ENCODE data around the gene TAF1D. TPM values are rescaled to one million over a fixed set of nuclear protein-coding genes. Genes with fewer than 3 reads are reported as not detected.

Gene TAF1D
- total RNA-seq, 1 donor from 2014 or later, result 142 TPM

GRCh38 chr11:93724089-93724488, 17.2 kb downstream of the TAF1D start:
- H3K4me3 ChIP-seq (ENCODE audit: low read depth, low read length), result no peak overlapping the region
- no peaks in the 10 kb centered on the region for H3K36me3 ChIP-seq (ENCODE audit: control insufficient read depth, insufficient read depth, low read length)
- no peak for DNase-seq (ENCODE audit: low read depth)
- no peak for TF ChIP-seq CTCF (IDR thresholded peaks at IDR 0.05; ENCODE audit: insufficient read depth, low read length, poor library complexity, severe bottlenecking)
- H3K27me3 ChIP-seq (ENCODE audit: control insufficient read depth, insufficient read depth, low read length), result no peaks in the 10 kb centered on the region

GRCh38 chr11:93720522-93720921, 20.8 kb downstream of the TAF1D start:
- Histone ChIP-seq H3K36me3 (ENCODE audit: control insufficient read depth, insufficient read depth, low read length) (no peaks in the 10 kb centered on the region), H3K4me3 (ENCODE audit: low read depth, low read length) (no peak overlapping the region), H3K27me3 (ENCODE audit: control insufficient read depth, insufficient read depth, low read length) (no peaks in the 10 kb centered on the region)
- TF ChIP-seq CTCF (IDR thresholded peaks at IDR 0.05; ENCODE audit: insufficient read depth, low read length, poor library complexity, severe bottlenecking), result no peak
- DNase-seq (ENCODE audit: low read depth), result no peak

GRCh38 chr11:93719310-93719709, 22.0 kb downstream of the TAF1D start:
- Histone ChIP-seq H3K27me3 (ENCODE audit: control insufficient read depth, insufficient read depth, low read length) (no peaks in the 10 kb centered on the region), H3K36me3 (ENCODE audit: control insufficient read depth, insufficient read depth, low read length) (no peaks in the 10 kb centered on the region), H3K4me3 (ENCODE audit: low read depth, low read length) (no peak overlapping the region)
- no peak for TF ChIP-seq CTCF (IDR thresholded peaks at IDR 0.05; ENCODE audit: insufficient read depth, low read length, poor library complexity, severe bottlenecking)
- no peak for DNase-seq (ENCODE audit: low read depth)

GRCh38 chr11:93718057-93718563, 23.2 kb downstream of the TAF1D start:
- DNase-seq (ENCODE audit: low read depth), result no peak
- no peak for TF ChIP-seq CTCF (IDR thresholded peaks at IDR 0.05; ENCODE audit: insufficient read depth, low read length, poor library complexity, severe bottlenecking)
- Histone ChIP-seq H3K4me3 (ENCODE audit: low read depth, low read length) (no peak overlapping the region), H3K36me3 (ENCODE audit: control insufficient read depth, insufficient read depth, low read length) (no peaks in the 10 kb centered on the region), H3K27me3 (ENCODE audit: control insufficient read depth, insufficient read depth, low read length) (no peaks in the 10 kb centered on the region)

GRCh38 chr11:93717501-93717900, 23.8 kb downstream of the TAF1D start:
- TF ChIP-seq CTCF (IDR thresholded peaks at IDR 0.05; ENCODE audit: insufficient read depth, low read length, poor library complexity, severe bottlenecking), result no peak
- no peak for DNase-seq (ENCODE audit: low read depth)
- Histone ChIP-seq H3K27me3 (ENCODE audit: control insufficient read depth, insufficient read depth, low read length) (no peaks in the 10 kb centered on the region), H3K36me3 (ENCODE audit: control insufficient read depth, insufficient read depth, low read length) (no peaks in the 10 kb centered on the region), H3K4me3 (ENCODE audit: low read depth, low read length) (no peak overlapping the region)

- no peak for DNase-seq (ENCODE audit: low read depth)
- TF ChIP-seq CTCF (IDR thresholded peaks at IDR 0.05; ENCODE audit: insufficient read depth, low read length, poor library complexity, severe bottlenecking), result no peak
- Histone ChIP-seq H3K27me3 (ENCODE audit: control insufficient read depth, insufficient read depth, low read length) (no peaks in the 10 kb centered on the region), H3K36me3 (ENCODE audit: control insufficient read depth, insufficient read depth, low read length) (no peaks in the 10 kb centered on the region), H3K4me3 (ENCODE audit: low read depth, low read length) (no peak overlapping the region)
Observed at GRCh38 chr11:93715797-93716396, 25.4 kb downstream of the TAF1D start.
